Activated T-cell treated with anti-CD3 and anti-CD28 coated beads, Interleukin-2, amount 50 U/mL, for 24 hours (primary cell): ENCODE data around the gene RIC8B.
A peak's percentile ranks its signal among the peaks of the same experiment; 100 is the strongest.
"Not testable (repeated sequence)": the region's sequence is repeated elsewhere in the genome, so short reads cannot be mapped to it uniquely, and the experiment has no call there.

ENCODE experiments used
- DNase-seq: peaks from one replicate; pipeline ENCODE4 v3.0.0-alpha.2; 2020
- H3K27ac Mint-ChIP-seq: 2 replicates; pipeline ENCODE4 v1.8.0; 2020; ENCODE audit warnings: mild to moderate bottlenecking, mixed read lengths
- H3K27me3 Mint-ChIP-seq: 2 replicates; pipeline ENCODE4 v1.8.0; 2020; ENCODE audit warnings: mixed read lengths
- H3K36me3 Mint-ChIP-seq: 2 replicates; pipeline ENCODE4 v1.8.0; 2020; ENCODE audit warnings: low read depth, mixed read lengths
- H3K4me1 Mint-ChIP-seq: 2 replicates; pipeline ENCODE4 v1.8.0; 2020; ENCODE audit warnings: low read depth, mixed read lengths
- H3K4me3 Mint-ChIP-seq: 2 replicates; pipeline ENCODE4 v1.8.0; 2020; ENCODE audit warnings: mild to moderate bottlenecking, moderate library complexity, mixed read lengths
- H3K9me3 Mint-ChIP-seq: 2 replicates; pipeline ENCODE4 v1.8.0; 2020; ENCODE audit warnings: mixed read lengths

Gene RIC8B

DNA sequence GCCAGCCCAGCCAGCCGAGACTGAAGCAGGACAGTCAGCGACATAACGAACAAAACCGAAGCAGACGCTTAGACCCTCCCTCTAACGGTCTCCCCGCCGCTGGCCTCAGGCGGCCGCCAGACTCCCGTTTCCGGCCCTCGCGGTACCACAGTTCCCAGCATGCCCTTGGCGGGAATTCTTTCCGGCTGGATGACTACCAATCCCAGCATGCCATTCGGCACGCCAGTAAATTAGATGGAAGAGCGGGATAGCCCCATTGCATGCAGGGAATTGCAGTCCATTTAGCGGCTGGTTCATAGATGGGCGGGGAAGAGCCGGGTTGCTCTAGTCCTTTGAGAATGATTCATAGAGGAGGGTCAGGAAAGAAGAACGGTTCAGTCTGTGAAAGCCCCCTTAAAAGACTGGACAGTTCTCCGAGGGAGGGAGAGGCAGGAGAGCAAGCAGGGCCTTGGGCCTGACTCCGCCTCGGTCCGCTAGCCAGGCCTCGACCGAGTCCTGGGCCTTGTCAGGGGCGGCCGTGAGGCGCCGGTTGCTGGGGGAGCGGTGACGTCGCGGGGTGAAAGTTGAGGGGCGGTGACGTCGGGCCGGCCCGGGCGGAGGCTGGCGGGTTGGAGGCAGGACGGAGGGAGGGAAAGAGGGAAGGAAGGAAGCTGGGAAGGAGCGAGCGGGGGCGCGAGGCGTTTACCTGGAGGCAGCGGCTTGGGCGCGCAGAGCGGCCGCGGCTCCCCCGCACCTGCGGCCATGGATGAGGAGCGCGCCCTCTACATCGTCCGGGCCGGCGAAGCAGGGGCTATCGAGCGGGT, at the start of gene RIC8B:
RIC8B (plus strand) TSS at position 678 of the 803 bp plus-strand sequence; CDS start at position 742, 64 bp downstream.
- H3K27ac Mint-ChIP-seq: peak within 1 kb of the TSS; percentile 99
- H3K9me3 Mint-ChIP-seq: no peaks in the 10 kb centered on the region
- H3K27me3 Mint-ChIP-seq: no peaks in the 10 kb centered on the region
- H3K36me3 Mint-ChIP-seq: peaks cover 29% of the 10 kb centered on the region
- peak within 1 kb of the TSS; percentile 89 for H3K4me3 Mint-ChIP-seq
- DNase-seq: peak; percentile 90
- peaks cover 41% of the 10 kb centered on the region for H3K4me1 Mint-ChIP-seq

DNA sequence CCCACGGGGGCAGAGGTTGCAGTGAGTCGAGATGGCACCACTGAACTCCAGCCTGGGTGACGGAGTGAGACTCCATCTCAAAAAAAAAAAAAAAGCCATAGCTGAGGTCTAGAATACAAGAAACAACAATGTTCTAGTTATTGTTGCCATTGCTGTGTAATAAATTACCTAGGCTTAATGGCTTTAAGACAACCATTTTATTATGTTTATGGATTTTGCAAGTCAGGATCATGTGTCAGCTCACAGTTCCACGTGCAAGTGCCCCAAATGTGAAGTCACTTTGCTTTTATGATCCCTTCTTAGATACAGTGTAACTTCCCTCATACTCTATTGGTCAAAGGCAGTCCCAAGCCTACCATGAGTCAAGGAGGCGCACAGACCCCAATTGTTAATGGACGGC, 49.5 kb upstream of the RIC8B start:
- H3K4me3 Mint-ChIP-seq: no peak overlapping the region
- no peaks in the 10 kb centered on the region for H3K27me3 Mint-ChIP-seq
- no peak overlapping the region for H3K27ac Mint-ChIP-seq
- no peak for DNase-seq
- no peaks in the 10 kb centered on the region for H3K36me3 Mint-ChIP-seq
- peaks cover 11% of the 10 kb centered on the region for H3K4me1 Mint-ChIP-seq
- no peaks in the 10 kb centered on the region for H3K9me3 Mint-ChIP-seq

DNA sequence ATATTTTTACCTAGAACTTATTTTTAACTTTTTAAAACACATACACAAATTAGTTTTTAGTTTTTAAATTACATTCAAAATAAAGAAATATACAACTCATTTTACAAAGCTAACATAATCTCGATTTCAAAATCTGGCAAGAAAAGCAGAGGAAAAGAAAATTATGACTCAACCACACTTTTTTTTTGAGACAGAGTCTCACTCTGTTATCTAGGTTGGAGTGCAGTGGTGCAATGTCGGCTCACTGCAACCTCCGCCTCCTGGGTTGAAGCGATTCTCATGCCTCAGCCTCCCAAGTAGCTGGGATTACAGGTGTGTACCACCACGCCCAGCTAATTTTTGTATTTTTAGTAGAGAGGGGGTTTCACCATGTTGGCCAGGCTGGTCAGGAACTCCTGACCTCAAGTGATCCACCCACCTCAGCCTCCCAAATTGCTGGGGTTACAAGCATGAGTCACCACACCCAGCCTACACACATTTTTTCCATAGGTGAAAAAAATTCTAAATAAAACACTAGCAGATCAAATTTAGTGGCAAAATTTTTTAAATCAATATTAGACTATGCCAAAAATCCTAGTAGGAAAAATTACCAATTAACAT, 47.8 kb upstream of the RIC8B start:
- not testable (repeated sequence) for DNase-seq, H3K27me3 Mint-ChIP-seq, H3K4me1 Mint-ChIP-seq, H3K4me3 Mint-ChIP-seq, H3K9me3 Mint-ChIP-seq, H3K36me3 Mint-ChIP-seq
- H3K27ac Mint-ChIP-seq: peak overlapping the region; percentile 58

GRCh38 chr12:106729611-106730010, 44.9 kb upstream of the RIC8B start:
- H3K27me3 Mint-ChIP-seq: no peaks in the 10 kb centered on the region

DNA sequence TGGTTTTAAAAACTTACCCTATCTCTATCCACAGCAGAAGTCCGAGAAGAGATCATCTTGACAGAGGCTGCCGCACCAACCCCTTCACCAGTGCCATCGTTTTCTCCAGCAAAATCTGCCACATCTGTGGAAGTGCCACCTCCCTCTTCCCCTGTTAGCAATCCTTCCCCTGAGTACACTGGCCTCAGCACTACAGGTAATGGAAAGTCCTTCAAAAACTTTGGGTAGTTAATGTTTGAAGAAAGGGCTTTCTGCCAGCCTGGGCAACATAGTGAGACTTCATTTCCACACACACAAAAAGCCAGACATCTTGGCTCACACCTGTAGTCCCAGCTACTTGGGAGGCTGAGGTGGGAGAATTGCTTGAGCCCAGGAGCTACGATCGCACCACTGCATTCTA, 41.6 kb upstream of the RIC8B start:
- no peak overlapping the region for H3K4me3 Mint-ChIP-seq
- no peaks in the 10 kb centered on the region for H3K9me3 Mint-ChIP-seq
- H3K27ac Mint-ChIP-seq: no peak overlapping the region
- no peaks in the 10 kb centered on the region for H3K36me3 Mint-ChIP-seq
- H3K4me1 Mint-ChIP-seq: peaks cover 5% of the 10 kb centered on the region
- no peaks in the 10 kb centered on the region for H3K27me3 Mint-ChIP-seq
- no peak for DNase-seq

More at GRCh38 chr12:106729611-106730010, 44.9 kb upstream of the RIC8B start:
- no peaks in the 10 kb centered on the region for H3K36me3 Mint-ChIP-seq
- DNase-seq: no peak
- peaks cover 6% of the 10 kb centered on the region for H3K4me1 Mint-ChIP-seq
- no peak overlapping the region for H3K4me3 Mint-ChIP-seq
- no peak overlapping the region for H3K27ac Mint-ChIP-seq
- H3K9me3 Mint-ChIP-seq: no peaks in the 10 kb centered on the region

DNA sequence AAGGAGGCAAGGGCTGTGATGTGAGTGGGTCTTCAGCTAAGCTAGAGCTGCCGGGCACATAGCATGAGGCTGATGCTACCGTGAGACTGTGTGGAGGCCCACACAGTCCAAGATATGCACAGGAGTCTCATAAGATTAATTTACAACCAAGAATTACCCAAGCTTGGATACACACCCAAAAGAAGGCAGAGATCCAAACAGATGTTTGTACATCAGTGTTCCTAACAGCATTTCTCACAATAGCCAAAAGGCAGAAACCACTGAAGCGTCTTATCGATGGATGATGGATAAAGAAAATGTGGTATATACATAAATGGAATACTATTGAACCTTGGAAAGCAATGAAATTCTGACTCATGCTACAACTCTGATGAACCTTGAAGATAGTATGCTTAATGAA, 40.8 kb upstream of the RIC8B start:
- no peak overlapping the region for H3K4me3 Mint-ChIP-seq
- DNase-seq: no peak
- H3K27me3 Mint-ChIP-seq: no peaks in the 10 kb centered on the region
- peaks cover 5% of the 10 kb centered on the region for H3K4me1 Mint-ChIP-seq
- no peaks in the 10 kb centered on the region for H3K9me3 Mint-ChIP-seq
- H3K27ac Mint-ChIP-seq: no peak overlapping the region
- H3K36me3 Mint-ChIP-seq: no peaks in the 10 kb centered on the region

DNA sequence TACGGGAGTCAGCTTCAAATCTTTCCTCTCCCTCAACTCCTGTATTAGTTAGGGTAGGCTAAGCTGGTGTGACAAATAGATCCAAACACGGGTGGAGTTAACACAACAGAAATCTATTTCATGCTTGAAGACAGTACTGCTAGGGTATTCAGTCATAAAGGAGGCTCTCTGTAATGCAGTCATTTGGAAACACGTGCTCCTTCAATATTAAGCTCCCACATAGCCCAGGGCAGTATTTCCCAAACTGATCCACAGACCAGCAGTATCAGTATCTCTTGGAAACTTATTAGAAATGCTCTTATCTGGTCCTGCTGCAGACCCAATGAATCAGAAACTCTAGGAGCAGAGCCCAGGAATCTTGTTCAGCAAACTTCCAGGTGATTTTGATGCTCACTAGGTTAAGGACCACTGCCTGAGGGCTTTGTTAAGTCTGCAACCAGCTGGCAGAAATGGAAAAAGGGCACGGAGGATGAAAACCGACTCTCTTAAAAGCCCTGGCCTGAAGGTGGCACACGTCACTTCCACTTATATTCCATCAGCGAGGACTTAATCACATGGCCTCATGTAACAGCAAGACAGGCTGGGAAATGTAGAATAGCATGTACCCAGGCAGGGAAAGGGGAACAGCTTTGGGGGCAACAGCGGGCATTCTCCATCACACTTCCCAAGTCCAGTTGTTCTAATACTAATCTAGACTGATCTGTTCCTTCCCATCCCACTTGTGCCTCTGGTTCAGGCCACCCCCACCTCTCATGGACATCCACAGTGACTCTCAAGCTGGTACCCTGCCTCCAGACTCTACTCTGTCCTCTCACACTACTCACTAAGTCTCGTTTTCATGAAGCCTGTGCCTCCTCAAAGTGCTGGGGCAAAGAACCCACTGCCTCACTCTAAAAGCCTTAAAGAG, 38.2 kb upstream of the RIC8B start:
- H3K4me1 Mint-ChIP-seq: peaks cover 5% of the 10 kb centered on the region
- no peak for DNase-seq
- no peaks in the 10 kb centered on the region for H3K36me3 Mint-ChIP-seq
- H3K9me3 Mint-ChIP-seq: no peaks in the 10 kb centered on the region
- no peak overlapping the region for H3K27ac Mint-ChIP-seq
- no peaks in the 10 kb centered on the region for H3K27me3 Mint-ChIP-seq
- H3K4me3 Mint-ChIP-seq: no peak overlapping the region

DNA sequence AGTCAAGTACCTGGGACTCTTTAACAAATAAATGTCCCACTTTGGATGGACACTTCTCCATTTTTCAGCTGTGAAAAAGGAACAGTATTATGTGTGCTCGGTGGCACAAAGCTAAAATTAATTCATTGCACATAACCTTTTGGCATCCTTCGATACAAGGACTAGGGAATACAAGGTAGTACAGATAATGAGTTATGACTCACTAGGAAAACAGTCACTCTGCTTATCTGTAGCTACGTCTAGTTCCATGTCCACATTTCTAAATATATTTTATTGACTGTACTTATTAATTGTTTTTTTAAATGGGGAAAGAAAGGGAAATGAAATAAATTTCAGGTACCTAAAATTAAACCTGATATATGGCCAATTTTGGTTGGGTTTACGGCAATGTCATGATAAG, 35.2 kb upstream of the RIC8B start:
- DNase-seq: no peak
- H3K27me3 Mint-ChIP-seq: no peaks in the 10 kb centered on the region
- peaks cover 5% of the 10 kb centered on the region for H3K4me1 Mint-ChIP-seq
- H3K27ac Mint-ChIP-seq: no peak overlapping the region
- H3K4me3 Mint-ChIP-seq: no peak overlapping the region
- H3K36me3 Mint-ChIP-seq: no peaks in the 10 kb centered on the region
- H3K9me3 Mint-ChIP-seq: no peaks in the 10 kb centered on the region

DNA sequence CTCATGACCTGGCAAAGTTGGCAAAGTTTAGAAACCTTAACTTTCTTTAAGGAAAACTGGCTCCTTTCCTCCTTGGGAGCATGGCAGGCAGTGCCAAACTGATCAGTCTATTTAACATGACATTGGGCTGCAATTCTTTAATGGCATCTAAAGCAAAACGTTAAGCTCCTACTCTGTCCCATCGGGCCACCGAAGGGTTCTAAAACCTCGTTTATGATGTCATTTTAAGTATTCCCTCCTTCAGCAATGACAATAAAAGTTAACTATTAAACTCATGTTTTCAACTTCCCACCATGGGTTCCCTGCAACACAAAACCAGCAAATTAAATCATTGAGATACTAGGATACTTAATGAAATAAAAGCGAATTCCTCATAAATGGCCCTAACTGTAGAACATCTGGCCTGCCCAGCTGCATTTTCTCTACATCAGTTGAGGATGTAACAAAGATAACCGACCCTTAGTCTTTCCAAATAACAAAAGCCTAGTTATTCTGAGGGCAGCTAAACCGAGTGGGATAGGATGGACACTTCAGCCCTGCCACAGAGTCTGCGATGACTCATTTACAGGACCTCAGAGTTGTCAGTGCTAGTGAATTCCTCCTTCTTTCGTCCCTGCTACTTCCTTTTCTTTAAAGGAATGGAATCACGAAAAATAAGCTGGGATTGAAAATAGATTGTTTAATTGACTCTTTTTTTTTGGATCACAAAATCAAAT, 34.5 kb upstream of the RIC8B start:
- DNase-seq: no peak
- Mint-ChIP-seq H3K4me1 (peaks cover 5% of the 10 kb centered on the region), H3K36me3 (no peaks in the 10 kb centered on the region), H3K27me3 (no peaks in the 10 kb centered on the region), H3K9me3 (no peaks in the 10 kb centered on the region), H3K4me3 (no peak overlapping the region), H3K27ac (no peak overlapping the region)

DNA sequence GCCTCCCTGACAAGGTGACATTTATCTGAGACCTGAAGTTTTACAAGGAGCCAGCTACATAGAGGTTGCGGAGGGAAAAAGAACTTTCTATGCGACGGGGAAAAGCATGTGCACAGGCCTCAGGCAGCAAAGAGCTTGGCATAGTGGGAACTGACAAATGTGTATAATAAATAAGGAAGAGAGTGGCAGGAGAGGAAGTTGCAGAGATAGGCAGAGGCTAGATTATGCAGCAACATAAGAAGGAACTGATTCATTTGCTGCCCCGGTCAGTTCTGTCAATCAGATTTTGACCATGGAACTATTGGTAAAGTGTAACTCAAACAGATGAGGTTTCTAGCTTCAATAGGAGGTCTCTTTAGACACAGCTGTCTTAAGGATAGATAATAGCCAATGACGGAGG, 33.7 kb upstream of the RIC8B start:
- H3K27ac Mint-ChIP-seq: no peak overlapping the region
- no peak overlapping the region for H3K4me3 Mint-ChIP-seq
- no peaks in the 10 kb centered on the region for H3K27me3 Mint-ChIP-seq
- peaks cover 5% of the 10 kb centered on the region for H3K4me1 Mint-ChIP-seq
- DNase-seq: no peak
- H3K36me3 Mint-ChIP-seq: no peaks in the 10 kb centered on the region
- no peaks in the 10 kb centered on the region for H3K9me3 Mint-ChIP-seq

- Mint-ChIP-seq H3K9me3 (no peaks in the 10 kb centered on the region), H3K27ac (no peak overlapping the region), H3K4me1 (peaks cover 5% of the 10 kb centered on the region), H3K27me3 (no peaks in the 10 kb centered on the region), H3K4me3 (no peak overlapping the region), H3K36me3 (no peaks in the 10 kb centered on the region)
- DNase-seq: no peak
Measured at GRCh38 chr12:106741247-106741646, 33.2 kb upstream of the RIC8B start.

- Mint-ChIP-seq H3K27ac (no peak overlapping the region), H3K4me1 (peaks cover 17% of the 10 kb centered on the region), H3K36me3 (no peaks in the 10 kb centered on the region), H3K9me3 (no peaks in the 10 kb centered on the region), H3K27me3 (no peaks in the 10 kb centered on the region), H3K4me3 (no peak overlapping the region)
- no peak for DNase-seq
Measured at GRCh38 chr12:106743270-106743988, 31.1 kb upstream of the RIC8B start.

- Mint-ChIP-seq H3K4me1 (peaks cover 19% of the 10 kb centered on the region), H3K27ac (no peak overlapping the region), H3K9me3 (no peaks in the 10 kb centered on the region), H3K27me3 (no peaks in the 10 kb centered on the region), H3K4me3 (no peak overlapping the region), H3K36me3 (no peaks in the 10 kb centered on the region)
- no peak for DNase-seq
Measured at GRCh38 chr12:106744600-106744999, 29.9 kb upstream of the RIC8B start.
